ENCODE data around the gene JARID2.

DNA sequence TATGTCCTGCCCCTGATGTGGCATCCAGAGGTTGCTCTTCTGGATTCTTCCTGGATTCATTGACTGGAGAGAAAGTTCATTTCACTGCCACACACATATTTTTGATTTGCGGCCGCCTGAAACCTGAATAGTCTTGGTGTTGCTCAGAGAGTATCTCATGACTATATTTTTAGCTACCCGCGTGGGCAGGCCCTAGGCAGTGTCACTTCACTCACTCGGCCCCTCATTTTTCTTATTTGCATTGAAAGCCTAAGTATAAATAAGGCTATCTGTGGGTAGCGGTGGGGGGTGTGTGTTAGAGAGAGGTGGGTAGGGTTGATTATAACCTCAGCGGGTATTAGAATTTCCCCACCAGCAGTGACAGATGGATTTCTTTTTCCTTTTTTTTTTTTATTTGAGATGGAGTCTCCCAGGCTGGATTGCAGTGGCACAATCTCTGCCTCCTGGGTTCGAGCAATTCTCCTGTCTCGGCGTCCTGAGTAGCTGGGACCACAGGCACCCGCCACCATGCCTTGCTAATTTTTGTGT lies 113.5 kb downstream of the JARID2 start:
- TF ChIP-seq, protein P1, sequence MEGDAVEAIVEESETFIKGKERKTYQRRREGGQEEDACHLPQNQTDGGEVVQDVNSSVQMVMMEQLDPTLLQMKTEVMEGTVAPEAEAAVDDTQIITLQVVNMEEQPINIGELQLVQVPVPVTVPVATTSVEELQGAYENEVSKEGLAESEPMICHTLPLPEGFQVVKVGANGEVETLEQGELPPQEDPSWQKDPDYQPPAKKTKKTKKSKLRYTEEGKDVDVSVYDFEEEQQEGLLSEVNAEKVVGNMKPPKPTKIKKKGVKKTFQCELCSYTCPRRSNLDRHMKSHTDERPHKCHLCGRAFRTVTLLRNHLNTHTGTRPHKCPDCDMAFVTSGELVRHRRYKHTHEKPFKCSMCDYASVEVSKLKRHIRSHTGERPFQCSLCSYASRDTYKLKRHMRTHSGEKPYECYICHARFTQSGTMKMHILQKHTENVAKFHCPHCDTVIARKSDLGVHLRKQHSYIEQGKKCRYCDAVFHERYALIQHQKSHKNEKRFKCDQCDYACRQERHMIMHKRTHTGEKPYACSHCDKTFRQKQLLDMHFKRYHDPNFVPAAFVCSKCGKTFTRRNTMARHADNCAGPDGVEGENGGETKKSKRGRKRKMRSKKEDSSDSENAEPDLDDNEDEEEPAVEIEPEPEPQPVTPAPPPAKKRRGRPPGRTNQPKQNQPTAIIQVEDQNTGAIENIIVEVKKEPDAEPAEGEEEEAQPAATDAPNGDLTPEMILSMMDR (IDR thresholded peaks at IDR 0.05), result no peak
- TF ChIP-seq RFX5 (IDR thresholded peaks at IDR 0.05; ENCODE audit: low read length) (no peak), SIN3A (IDR thresholded peaks at IDR 0.05; ENCODE audit: borderline replicate concordance, low read depth, low read length) (no peak), CHD2 (IDR thresholded peaks at IDR 0.05; ENCODE audit: low read length, partially characterized antibody) (no peak), POLR2AphosphoS5 (IDR thresholded peaks at IDR 0.05; ENCODE audit: low read depth, low read length) (no peak), EZH2phosphoT487 (IDR thresholded peaks at IDR 0.05; ENCODE audit: borderline replicate concordance, low read depth) (no peak), TAF1 (IDR thresholded peaks at IDR 0.05; ENCODE audit: borderline replicate concordance, low read depth, low read length) (no peak), SMC3 (IDR thresholded peaks at IDR 0.05; ENCODE audit: low read depth, low read length) (no peak), USF1 (IDR thresholded peaks at IDR 0.05; ENCODE audit: borderline replicate concordance, low read depth) (no peak), FOXJ3 (CRISPR knock-in tag; IDR thresholded peaks at IDR 0.05) (no peak), ELF1 (IDR thresholded peaks at IDR 0.05) (no peak)
- TF ChIP-seq, protein P2, sequence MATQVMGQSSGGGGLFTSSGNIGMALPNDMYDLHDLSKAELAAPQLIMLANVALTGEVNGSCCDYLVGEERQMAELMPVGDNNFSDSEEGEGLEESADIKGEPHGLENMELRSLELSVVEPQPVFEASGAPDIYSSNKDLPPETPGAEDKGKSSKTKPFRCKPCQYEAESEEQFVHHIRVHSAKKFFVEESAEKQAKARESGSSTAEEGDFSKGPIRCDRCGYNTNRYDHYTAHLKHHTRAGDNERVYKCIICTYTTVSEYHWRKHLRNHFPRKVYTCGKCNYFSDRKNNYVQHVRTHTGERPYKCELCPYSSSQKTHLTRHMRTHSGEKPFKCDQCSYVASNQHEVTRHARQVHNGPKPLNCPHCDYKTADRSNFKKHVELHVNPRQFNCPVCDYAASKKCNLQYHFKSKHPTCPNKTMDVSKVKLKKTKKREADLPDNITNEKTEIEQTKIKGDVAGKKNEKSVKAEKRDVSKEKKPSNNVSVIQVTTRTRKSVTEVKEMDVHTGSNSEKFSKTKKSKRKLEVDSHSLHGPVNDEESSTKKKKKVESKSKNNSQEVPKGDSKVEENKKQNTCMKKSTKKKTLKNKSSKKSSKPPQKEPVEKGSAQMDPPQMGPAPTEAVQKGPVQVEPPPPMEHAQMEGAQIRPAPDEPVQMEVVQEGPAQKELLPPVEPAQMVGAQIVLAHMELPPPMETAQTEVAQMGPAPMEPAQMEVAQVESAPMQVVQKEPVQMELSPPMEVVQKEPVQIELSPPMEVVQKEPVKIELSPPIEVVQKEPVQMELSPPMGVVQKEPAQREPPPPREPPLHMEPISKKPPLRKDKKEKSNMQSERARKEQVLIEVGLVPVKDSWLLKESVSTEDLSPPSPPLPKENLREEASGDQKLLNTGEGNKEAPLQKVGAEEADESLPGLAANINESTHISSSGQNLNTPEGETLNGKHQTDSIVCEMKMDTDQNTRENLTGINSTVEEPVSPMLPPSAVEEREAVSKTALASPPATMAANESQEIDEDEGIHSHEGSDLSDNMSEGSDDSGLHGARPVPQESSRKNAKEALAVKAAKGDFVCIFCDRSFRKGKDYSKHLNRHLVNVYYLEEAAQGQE (IDR thresholded peaks at IDR 0.05; ENCODE audit: low read depth, low read length), result no peak

Data from SK-N-SH (cell line).